Measurements from ENCODE around the gene ACCSL.

The ACCSL gene

GRCh38 chr11:44104481-44105294, 56.9 kb downstream of the ACCSL start:
- DNase-seq = no peak

- no peak for DNase-seq
Observed at GRCh38 chr11:44108260-44108659, 60.5 kb downstream of the ACCSL start.

Data from stimulated activated CD4-positive, alpha-beta T cell treated with anti-CD3 and anti-CD28 coated beads, Interleukin-2, amount 100 ng/mL, for 48 hours (primary cell).